H1 (cell line): ENCODE results near the gene PHLDA2. TPM values are rescaled to one million over a fixed set of nuclear protein-coding genes. Genes with fewer than 3 reads are reported as not detected.

Experiments
- BCL11A ChIP-seq, 2 experiments: IDR thresholded peaks; one replicate each; pipeline ENCODE4 v1.6.1; 2011; ENCODE audit warnings: low read depth in 2 of 2, low read length in 2 of 2, mild to moderate bottlenecking in 2 of 2
- CHD1 ChIP-seq: IDR thresholded peaks from 2 replicates; pipeline ENCODE4 v1.6.1; 2012; ENCODE audit warnings: low read depth, low read length, improper control_type of control experiment
- CHD2 ChIP-seq: IDR thresholded peaks from 2 replicates; pipeline ENCODE4 v1.6.1; 2012; ENCODE audit warnings: low read length, improper control_type of control experiment
- POLR2AphosphoS5 ChIP-seq: IDR thresholded peaks from 2 replicates; pipeline ENCODE4 v1.6.1; 2011; ENCODE audit warnings: low read depth, low read length
- RNF2 ChIP-seq: fragments of 200-900, 300-1000 bp; sonication (generic); IDR thresholded peaks from 2 replicates; pipeline ENCODE4 v1.7.1; 2016; ENCODE audit warnings: borderline replicate concordance, low read depth, mild to moderate bottlenecking, antibody characterized with exemption, low read length; ENCODE audit not compliant: poor library complexity, severe bottlenecking; ENCODE audit errors: missing control alignments
- polyA plus RNA-seq, 7 experiments: library from polyadenylated mRNA; depleted of rRNA in 3 of 7; stranded (reverse) in 5 of 7; unstranded in 2 of 7; fragments of >200 nt in 5 of 7; fragments of 200-250 nt in 2 of 7; gene quantifications; 1 replicate in 5 of 7; 2 replicates in 1 of 7; 4 replicates in 1 of 7; pipeline versions ENCODE4 v1.2.1 to v1.2.3, GENCODE V29; 2011 to 2013; ENCODE audit warnings: missing spikeins in 2 of 7, mixed read lengths in 2 of 7
- total RNA-seq: library from RNA; stranded (reverse); fragmentation: NEBNext Ultra II Directional; extraction: Animal tissue kit (Norgen Biotek cat#: 25700); gene quantifications from 2 replicates; pipeline ENCODE4 v1.2.1, GENCODE V29; 2021
- TF ChIP-seq, protein P1 (sequence below): fragments of 300-600 bp; sonication (generic); IDR thresholded peaks from 2 replicates; pipeline ENCODE4 v1.7.1; 2012; ENCODE audit warnings: low read length, moderate library complexity, mild to moderate bottlenecking, inconsistent platforms; ENCODE audit not compliant: insufficient replicate concordance
- TF ChIP-seq, protein P2 (sequence below): IDR thresholded peaks from 2 replicates; pipeline ENCODE4 v1.6.1; 2012; ENCODE audit warnings: inconsistent platforms
- TF ChIP-seq, protein P3 (sequence below), 3 experiments: IDR thresholded peaks; 1 replicate in 2 of 3; 2 replicates in 1 of 3; pipeline versions ENCODE4 v1.5.1 to v1.6.1; 2011; ENCODE audit warnings: low read length in 3 of 3, mild to moderate bottlenecking in 3 of 3, inconsistent platforms in 2 of 3, low read depth in 1 of 3, moderate library complexity in 1 of 3; ENCODE audit not compliant: insufficient read depth in 1 of 3; ENCODE audit errors: control extremely low read depth in 1 of 3

PHLDA2 gene
- total and polyA plus RNA-seq, 2 of the 8 experiments (the other 6 are each of a cell fraction or from before 2014, with no cell fraction given), result 5.2 to 7.6 TPM

DNA sequence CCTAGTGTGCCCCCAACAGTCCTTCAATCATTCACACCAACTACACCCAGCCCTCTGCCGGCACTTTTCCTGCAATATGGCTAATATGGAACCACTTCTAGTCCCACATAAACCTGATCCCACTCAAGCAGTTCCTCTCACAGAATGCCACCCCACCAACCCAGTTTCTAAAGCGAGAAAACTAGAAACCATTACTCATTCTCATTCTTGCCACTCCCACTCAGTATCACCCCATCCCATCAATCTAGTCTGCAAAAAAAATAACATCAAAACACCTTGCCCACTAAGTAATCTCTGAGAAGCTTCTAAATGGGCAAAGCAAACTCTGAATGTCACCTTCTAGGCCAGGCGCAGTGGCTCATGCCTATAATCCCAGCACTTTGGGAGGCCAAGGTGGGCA, 45.1 kb upstream of the PHLDA2 start (continued):
- TF ChIP-seq, protein P1, sequence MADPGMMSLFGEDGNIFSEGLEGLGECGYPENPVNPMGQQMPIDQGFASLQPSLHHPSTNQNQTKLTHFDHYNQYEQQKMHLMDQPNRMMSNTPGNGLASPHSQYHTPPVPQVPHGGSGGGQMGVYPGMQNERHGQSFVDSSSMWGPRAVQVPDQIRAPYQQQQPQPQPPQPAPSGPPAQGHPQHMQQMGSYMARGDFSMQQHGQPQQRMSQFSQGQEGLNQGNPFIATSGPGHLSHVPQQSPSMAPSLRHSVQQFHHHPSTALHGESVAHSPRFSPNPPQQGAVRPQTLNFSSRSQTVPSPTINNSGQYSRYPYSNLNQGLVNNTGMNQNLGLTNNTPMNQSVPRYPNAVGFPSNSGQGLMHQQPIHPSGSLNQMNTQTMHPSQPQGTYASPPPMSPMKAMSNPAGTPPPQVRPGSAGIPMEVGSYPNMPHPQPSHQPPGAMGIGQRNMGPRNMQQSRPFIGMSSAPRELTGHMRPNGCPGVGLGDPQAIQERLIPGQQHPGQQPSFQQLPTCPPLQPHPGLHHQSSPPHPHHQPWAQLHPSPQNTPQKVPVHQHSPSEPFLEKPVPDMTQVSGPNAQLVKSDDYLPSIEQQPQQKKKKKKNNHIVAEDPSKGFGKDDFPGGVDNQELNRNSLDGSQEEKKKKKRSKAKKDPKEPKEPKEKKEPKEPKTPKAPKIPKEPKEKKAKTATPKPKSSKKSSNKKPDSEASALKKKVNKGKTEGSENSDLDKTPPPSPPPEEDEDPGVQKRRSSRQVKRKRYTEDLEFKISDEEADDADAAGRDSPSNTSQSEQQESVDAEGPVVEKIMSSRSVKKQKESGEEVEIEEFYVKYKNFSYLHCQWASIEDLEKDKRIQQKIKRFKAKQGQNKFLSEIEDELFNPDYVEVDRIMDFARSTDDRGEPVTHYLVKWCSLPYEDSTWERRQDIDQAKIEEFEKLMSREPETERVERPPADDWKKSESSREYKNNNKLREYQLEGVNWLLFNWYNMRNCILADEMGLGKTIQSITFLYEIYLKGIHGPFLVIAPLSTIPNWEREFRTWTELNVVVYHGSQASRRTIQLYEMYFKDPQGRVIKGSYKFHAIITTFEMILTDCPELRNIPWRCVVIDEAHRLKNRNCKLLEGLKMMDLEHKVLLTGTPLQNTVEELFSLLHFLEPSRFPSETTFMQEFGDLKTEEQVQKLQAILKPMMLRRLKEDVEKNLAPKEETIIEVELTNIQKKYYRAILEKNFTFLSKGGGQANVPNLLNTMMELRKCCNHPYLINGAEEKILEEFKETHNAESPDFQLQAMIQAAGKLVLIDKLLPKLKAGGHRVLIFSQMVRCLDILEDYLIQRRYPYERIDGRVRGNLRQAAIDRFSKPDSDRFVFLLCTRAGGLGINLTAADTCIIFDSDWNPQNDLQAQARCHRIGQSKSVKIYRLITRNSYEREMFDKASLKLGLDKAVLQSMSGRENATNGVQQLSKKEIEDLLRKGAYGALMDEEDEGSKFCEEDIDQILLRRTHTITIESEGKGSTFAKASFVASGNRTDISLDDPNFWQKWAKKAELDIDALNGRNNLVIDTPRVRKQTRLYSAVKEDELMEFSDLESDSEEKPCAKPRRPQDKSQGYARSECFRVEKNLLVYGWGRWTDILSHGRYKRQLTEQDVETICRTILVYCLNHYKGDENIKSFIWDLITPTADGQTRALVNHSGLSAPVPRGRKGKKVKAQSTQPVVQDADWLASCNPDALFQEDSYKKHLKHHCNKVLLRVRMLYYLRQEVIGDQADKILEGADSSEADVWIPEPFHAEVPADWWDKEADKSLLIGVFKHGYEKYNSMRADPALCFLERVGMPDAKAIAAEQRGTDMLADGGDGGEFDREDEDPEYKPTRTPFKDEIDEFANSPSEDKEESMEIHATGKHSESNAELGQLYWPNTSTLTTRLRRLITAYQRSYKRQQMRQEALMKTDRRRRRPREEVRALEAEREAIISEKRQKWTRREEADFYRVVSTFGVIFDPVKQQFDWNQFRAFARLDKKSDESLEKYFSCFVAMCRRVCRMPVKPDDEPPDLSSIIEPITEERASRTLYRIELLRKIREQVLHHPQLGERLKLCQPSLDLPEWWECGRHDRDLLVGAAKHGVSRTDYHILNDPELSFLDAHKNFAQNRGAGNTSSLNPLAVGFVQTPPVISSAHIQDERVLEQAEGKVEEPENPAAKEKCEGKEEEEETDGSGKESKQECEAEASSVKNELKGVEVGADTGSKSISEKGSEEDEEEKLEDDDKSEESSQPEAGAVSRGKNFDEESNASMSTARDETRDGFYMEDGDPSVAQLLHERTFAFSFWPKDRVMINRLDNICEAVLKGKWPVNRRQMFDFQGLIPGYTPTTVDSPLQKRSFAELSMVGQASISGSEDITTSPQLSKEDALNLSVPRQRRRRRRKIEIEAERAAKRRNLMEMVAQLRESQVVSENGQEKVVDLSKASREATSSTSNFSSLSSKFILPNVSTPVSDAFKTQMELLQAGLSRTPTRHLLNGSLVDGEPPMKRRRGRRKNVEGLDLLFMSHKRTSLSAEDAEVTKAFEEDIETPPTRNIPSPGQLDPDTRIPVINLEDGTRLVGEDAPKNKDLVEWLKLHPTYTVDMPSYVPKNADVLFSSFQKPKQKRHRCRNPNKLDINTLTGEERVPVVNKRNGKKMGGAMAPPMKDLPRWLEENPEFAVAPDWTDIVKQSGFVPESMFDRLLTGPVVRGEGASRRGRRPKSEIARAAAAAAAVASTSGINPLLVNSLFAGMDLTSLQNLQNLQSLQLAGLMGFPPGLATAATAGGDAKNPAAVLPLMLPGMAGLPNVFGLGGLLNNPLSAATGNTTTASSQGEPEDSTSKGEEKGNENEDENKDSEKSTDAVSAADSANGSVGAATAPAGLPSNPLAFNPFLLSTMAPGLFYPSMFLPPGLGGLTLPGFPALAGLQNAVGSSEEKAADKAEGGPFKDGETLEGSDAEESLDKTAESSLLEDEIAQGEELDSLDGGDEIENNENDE, result no peak
- TF ChIP-seq CHD1 (no peak), RNF2 (no peak), CHD2 (no peak), BCL11A (IDR thresholded peaks at IDR 0.05; ENCODE audit: low read depth in 2 of 2, low read length in 2 of 2) (no peak), POLR2AphosphoS5 (no peak)
- TF ChIP-seq, protein P2, sequence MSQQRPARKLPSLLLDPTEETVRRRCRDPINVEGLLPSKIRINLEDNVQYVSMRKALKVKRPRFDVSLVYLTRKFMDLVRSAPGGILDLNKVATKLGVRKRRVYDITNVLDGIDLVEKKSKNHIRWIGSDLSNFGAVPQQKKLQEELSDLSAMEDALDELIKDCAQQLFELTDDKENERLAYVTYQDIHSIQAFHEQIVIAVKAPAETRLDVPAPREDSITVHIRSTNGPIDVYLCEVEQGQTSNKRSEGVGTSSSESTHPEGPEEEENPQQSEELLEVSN, result no peak
- TF ChIP-seq, protein P3, sequence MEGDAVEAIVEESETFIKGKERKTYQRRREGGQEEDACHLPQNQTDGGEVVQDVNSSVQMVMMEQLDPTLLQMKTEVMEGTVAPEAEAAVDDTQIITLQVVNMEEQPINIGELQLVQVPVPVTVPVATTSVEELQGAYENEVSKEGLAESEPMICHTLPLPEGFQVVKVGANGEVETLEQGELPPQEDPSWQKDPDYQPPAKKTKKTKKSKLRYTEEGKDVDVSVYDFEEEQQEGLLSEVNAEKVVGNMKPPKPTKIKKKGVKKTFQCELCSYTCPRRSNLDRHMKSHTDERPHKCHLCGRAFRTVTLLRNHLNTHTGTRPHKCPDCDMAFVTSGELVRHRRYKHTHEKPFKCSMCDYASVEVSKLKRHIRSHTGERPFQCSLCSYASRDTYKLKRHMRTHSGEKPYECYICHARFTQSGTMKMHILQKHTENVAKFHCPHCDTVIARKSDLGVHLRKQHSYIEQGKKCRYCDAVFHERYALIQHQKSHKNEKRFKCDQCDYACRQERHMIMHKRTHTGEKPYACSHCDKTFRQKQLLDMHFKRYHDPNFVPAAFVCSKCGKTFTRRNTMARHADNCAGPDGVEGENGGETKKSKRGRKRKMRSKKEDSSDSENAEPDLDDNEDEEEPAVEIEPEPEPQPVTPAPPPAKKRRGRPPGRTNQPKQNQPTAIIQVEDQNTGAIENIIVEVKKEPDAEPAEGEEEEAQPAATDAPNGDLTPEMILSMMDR (IDR thresholded peaks at IDR 0.05; ENCODE audit: control extremely low read depth in 1 of 3, insufficient read depth in 1 of 3, low read depth in 1 of 3, low read length in 3 of 3), result no peak
